Panc1 (cell line): Measurements from ENCODE around the gene FRMD5. TPM values are rescaled to one million over a fixed set of nuclear protein-coding genes. Genes with fewer than 3 reads are reported as not detected.
A peak's percentile ranks its signal among the peaks of the same experiment; 100 is the strongest.

Experiments used
- ATAC-seq: fragments of 200-7000 bp; cut with Tn5 transposase; 2 replicates; pipeline ENCODE4 v1.9.1; 2020; ENCODE audit warnings: mild to moderate bottlenecking, moderate library complexity
- BruUV-seq: library from RNA; stranded (reverse); fragments of 400-500 nt; replicated peaks from 2 replicates; lab custom pipeline; 2021; lab: Mats Ljungman, UMichigan
- CTCF ChIA-PET: fragments of 300-600 bp; sonication (Branson Sonifier 250); formaldehyde crosslinking; loops from one replicate; lab custom pipeline; 2022; ENCODE audit warnings: antibody characterized with exemption; lab: Charles Lee
- POLR2A ChIA-PET: fragments of 300-600 bp; sonication (Branson Sonifier 250); formaldehyde crosslinking; loops from one replicate; lab custom pipeline; 2022; ENCODE audit warnings: antibody characterized with exemption; lab: Charles Lee
- DNase-seq: peaks from one replicate; pipeline ENCODE4 v3.0.0-alpha.2; 2010; ENCODE audit warnings: low read depth, low spot score
- H3K27ac ChIP-seq: 2 replicates; pipeline ENCODE4 v1.5.1; 2011; ENCODE audit warnings: mild to moderate bottlenecking, low read length, inconsistent platforms
- H3K27me3 ChIP-seq: fragments of 200-500 bp; sonication (Bioruptor generic); 2 replicates; pipeline ENCODE4 v1.6.0; 2014; ENCODE audit warnings: low read length, inconsistent platforms; ENCODE audit not compliant: control insufficient read depth, insufficient read depth
- H3K36me3 ChIP-seq: fragments of 200-500 bp; sonication (Bioruptor generic); 2 replicates; pipeline ENCODE4 v1.5.1; 2014; ENCODE audit warnings: inconsistent platforms, mild to moderate bottlenecking, low read length, moderate library complexity; ENCODE audit not compliant: control insufficient read depth, insufficient read depth
- H3K4me1 ChIP-seq: 2 replicates; pipeline ENCODE4 v1.5.1; 2011; ENCODE audit warnings: inconsistent platforms, mild to moderate bottlenecking, low read length, moderate library complexity; ENCODE audit not compliant: control insufficient read depth, insufficient read depth
- H3K4me3 ChIP-seq, 2 experiments: 2 replicates each; pipeline ENCODE4 v1.5.1; 2011 to 2012; ENCODE audit warnings: low read depth in 2 of 2, low read length in 2 of 2, mild to moderate bottlenecking in 2 of 2, inconsistent platforms in 1 of 2, moderate library complexity in 1 of 2
- H3K9me3 ChIP-seq: fragments of 200-500 bp; sonication (Bioruptor generic); 2 replicates; pipeline ENCODE4 v1.5.1; 2014; ENCODE audit warnings: low read depth, mild to moderate bottlenecking, inconsistent platforms, low read length, moderate library complexity; ENCODE audit not compliant: control insufficient read depth, insufficient read depth
- CTCF ChIP-seq: fragments of 450-650 bp; IDR thresholded peaks from 2 replicates; pipeline ENCODE4 v1.5.1; 2017; ENCODE audit warnings: mild to moderate bottlenecking
- POLR2AphosphoS5 ChIP-seq: IDR thresholded peaks from 2 replicates; pipeline ENCODE4 v1.6.1; 2012; ENCODE audit warnings: mild to moderate bottlenecking, low read depth, low read length, moderate library complexity
- REST ChIP-seq, 2 experiments: IDR thresholded peaks; 2 replicates each; pipeline ENCODE4 v1.6.1; 2011 to 2012; ENCODE audit warnings: low read depth in 2 of 2, control low read depth in 1 of 2, low read length in 1 of 2, mild to moderate bottlenecking in 1 of 2, moderate library complexity in 1 of 2; ENCODE audit not compliant: insufficient read depth in 1 of 2
- SIN3A ChIP-seq: IDR thresholded peaks from 2 replicates; pipeline ENCODE4 v1.6.1; 2012; ENCODE audit warnings: low read depth, mild to moderate bottlenecking, low read length, moderate library complexity, borderline replicate concordance; ENCODE audit not compliant: insufficient read depth
- TCF7L2 ChIP-seq: IDR thresholded peaks from 2 replicates; pipeline ENCODE4 v1.6.1; 2011; ENCODE audit warnings: mild to moderate bottlenecking, low read depth, low read length, inconsistent platforms
- in situ Hi-C: cut with HindIII; loops from 2 replicates; pipeline ENCODE4 v1.10.0; 2016; ENCODE audit warnings: low sequenced_read_pairs, low pct_unique_long_range_greater_than_20kb
- intact Hi-C: fragments of 100-400 bp; cut with micrococcal nuclease; formaldehyde crosslinking; loops from one replicate; pipeline ENCODE4 v1.10.0; 2022; ENCODE audit not compliant: unreplicated experiment
- total RNA-seq: library from RNA; stranded (reverse); gene quantifications from one replicate; pipeline ENCODE4 v1.2.1, GENCODE V29; 2021; ENCODE audit not compliant: unreplicated experiment

FRMD5 gene
- total RNA-seq, 1 experiment from 2014 or later, result 18.3 TPM

- intact Hi-C loops (no loop called here), in situ Hi-C loops (no loop called here)
- ATAC-seq, result peak; percentile 81
- TF ChIP-seq POLR2AphosphoS5 (no peak), SIN3A (no peak), REST (IDR thresholded peaks at IDR 0.05; ENCODE audit: insufficient read depth in 1 of 2, low read depth in 2 of 2, low read length in 1 of 2) (no peak), TCF7L2 (no peak), CTCF (no peak)
- DNase-seq, result no peak
- ChIA-PET CTCF (no interaction called here), POLR2A (no interaction called here)
- Histone ChIP-seq H3K4me1 (peaks cover 3% of the 10 kb centered on the region; the same call in 1 of the 2 replicates), H3K9me3 (no peaks in the 10 kb centered on the region), H3K36me3 (no peaks in the 10 kb centered on the region), H3K27me3 (no peaks in the 10 kb centered on the region), H3K27ac (no peak overlapping the region), H3K4me3 (peak overlapping the region in 1 of 2 experiments; percentile 16; a peak in 2 of 4 replicates)
- BruUV-seq, result no TSS peak
These were observed 156.3 kb downstream of the FRMD5 start for GRCh38 chr15:44038755-44039191.

- CTCF ChIA-PET, result interaction anchor here (0.6 kb wide), 1 partner anchor 139 kb away, joined by 3 read pairs; no protein-coding TSS in a partner anchor
- POLR2A ChIA-PET, result no interaction called here
These were observed 159.0 kb downstream of the FRMD5 start for GRCh38 chr15:44035781-44036699.

More at GRCh38 chr15:44035781-44036699, 159.0 kb downstream of the FRMD5 start:
- in situ Hi-C loops, result no loop called here
- Histone ChIP-seq H3K27me3 (no peaks in the 10 kb centered on the region), H3K4me1 (peaks cover 3% of the 10 kb centered on the region; the same call in 1 of the 2 replicates), H3K36me3 (no peaks in the 10 kb centered on the region), H3K9me3 (no peaks in the 10 kb centered on the region), H3K4me3 (no peak overlapping the region), H3K27ac (no peak overlapping the region)
- DNase-seq (no peak), ATAC-seq (no peak)
- intact Hi-C loops, result no loop called here
- TF ChIP-seq SIN3A, result no peak
- no TSS peak for BruUV-seq
